OCI-LY3 (cell line): ENCODE data around the gene NFATC3.

Experiments used
- CTCF ChIP-seq: fragments of 200-600, 300-600 bp; sonication (generic); IDR thresholded peaks from 2 replicates; pipeline ENCODE4 v1.5.1; 2014; ENCODE audit warnings: antibody characterized with exemption, low read length, low read depth
- EZH2phosphoT487 ChIP-seq: fragments of 200-600 bp; shearing (Covaris generic); IDR thresholded peaks from 2 replicates; pipeline ENCODE4 v1.6.1; 2018; ENCODE audit warnings: antibody characterized with exemption, mixed run types, low read depth

GRCh38 chr16:68073902-68074760 lies 11.0 kb upstream of the NFATC3 start:
- TF ChIP-seq CTCF, result no peak
- TF ChIP-seq EZH2phosphoT487, result no peak
